RWPE2 (cell line): ENCODE measurements around the gene PPP1R15A.
"Not testable (repeated sequence)": the region's sequence is repeated elsewhere in the genome, so short reads cannot be mapped to it uniquely, and the experiment has no call there.

ENCODE experiments used
- ATAC-seq: fragments of 200-7000 bp; cut with Tn5 transposase; 3 replicates; pipeline ENCODE4 v1.9.1; 2021; ENCODE audit warnings: low read depth
- DNase-seq: peaks from one replicate; pipeline ENCODE4 v3.0.0-alpha.2; 2020; ENCODE audit warnings: low spot score
- H3K27ac ChIP-seq: fragments of 450-650 bp; 2 replicates; pipeline ENCODE4 v1.5.1; 2017; ENCODE audit warnings: mild to moderate bottlenecking; ENCODE audit not compliant: poor library complexity, severe bottlenecking
- H3K27me3 ChIP-seq: fragments of 250-450 bp; sonication (Bioruptor Pico); 2 replicates; pipeline ENCODE4 v1.5.1; 2021; ENCODE audit warnings: mild to moderate bottlenecking, moderate library complexity; ENCODE audit not compliant: insufficient read depth, poor library complexity, severe bottlenecking
- H3K36me3 ChIP-seq: fragments of 250-450 bp; sonication (Bioruptor Pico); 2 replicates; pipeline ENCODE4 v1.5.1; 2020; ENCODE audit warnings: low read depth, mild to moderate bottlenecking, moderate library complexity
- H3K4me1 ChIP-seq: fragments of 250-450 bp; sonication (Bioruptor Pico); 2 replicates; pipeline ENCODE4 v1.5.1; 2021; ENCODE audit warnings: mild to moderate bottlenecking, moderate library complexity; ENCODE audit not compliant: insufficient read depth, poor library complexity, severe bottlenecking
- H3K4me3 ChIP-seq: fragments of 250-450 bp; sonication (Bioruptor Pico); 2 replicates; pipeline ENCODE4 v1.5.1; 2021; ENCODE audit warnings: mild to moderate bottlenecking, moderate library complexity; ENCODE audit not compliant: severe bottlenecking
- H3K9me3 ChIP-seq: fragments of 250-450 bp; sonication (Bioruptor Pico); 2 replicates; pipeline ENCODE4 v1.5.1; 2021; ENCODE audit warnings: mild to moderate bottlenecking, moderate library complexity; ENCODE audit not compliant: severe bottlenecking
- CTCF ChIP-seq: fragments of 450-650 bp; IDR thresholded peaks from one replicate; pipeline ENCODE4 v1.5.1; 2017; ENCODE audit warnings: mild to moderate bottlenecking, moderate library complexity; ENCODE audit not compliant: poor library complexity, severe bottlenecking

Gene PPP1R15A

DNA sequence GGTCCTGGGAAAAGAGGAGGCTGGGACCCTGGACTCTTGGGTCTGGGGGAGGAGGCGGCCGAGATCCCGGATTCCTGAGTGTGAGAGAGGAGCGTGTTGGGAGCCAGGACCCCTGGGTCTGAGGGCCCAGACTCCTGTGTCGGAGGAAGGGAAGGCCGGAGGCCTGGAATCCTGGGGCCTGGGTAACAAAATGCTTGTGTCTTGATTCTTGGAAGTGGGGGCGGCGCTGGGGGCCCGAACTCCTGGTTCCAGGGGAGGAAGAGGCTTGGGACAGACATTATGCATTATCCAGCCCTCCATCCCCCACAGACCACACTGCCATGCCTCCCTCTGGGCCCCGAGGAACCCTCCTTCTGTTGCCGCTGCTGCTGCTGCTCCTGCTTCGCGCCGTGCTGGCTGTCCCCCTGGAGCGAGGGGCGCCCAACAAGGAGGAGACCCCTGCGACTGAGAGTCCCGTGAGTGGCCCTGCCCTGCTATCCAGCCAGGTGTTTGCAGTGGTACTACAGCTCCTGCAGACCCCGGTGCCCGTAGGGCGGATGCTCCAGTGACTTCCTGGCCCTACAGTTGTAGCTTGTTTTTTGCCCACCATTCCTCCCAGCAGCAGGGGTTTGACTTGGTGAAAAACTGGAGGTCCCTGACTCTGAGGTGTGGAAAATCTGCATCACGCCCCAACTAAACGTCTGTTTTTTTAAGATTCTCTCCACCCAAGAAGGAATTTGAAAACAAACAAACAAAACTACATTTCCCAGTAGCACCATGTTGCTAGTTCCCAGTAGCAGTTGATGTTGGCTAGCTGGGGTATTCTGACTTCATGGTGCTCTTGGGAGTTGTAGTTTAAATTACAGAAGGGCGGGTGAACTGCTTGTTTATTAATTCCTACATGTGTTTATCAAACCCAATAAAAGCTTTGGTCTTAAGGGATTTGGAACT lies 28.5 kb downstream of the PPP1R15A start:
- Histone ChIP-seq H3K36me3 (peaks cover 25% of the 10 kb centered on the region), H3K27ac (peak overlapping the region; percentile 61), H3K9me3 (no peaks in the 10 kb centered on the region), H3K27me3 (no peaks in the 10 kb centered on the region), H3K4me1 (no peaks in the 10 kb centered on the region), H3K4me3 (peak overlapping the region; percentile 58)
- no peak for DNase-seq
- no peak for TF ChIP-seq CTCF
- ATAC-seq = no peak; the same call in 2 of the 3 replicates

DNA sequence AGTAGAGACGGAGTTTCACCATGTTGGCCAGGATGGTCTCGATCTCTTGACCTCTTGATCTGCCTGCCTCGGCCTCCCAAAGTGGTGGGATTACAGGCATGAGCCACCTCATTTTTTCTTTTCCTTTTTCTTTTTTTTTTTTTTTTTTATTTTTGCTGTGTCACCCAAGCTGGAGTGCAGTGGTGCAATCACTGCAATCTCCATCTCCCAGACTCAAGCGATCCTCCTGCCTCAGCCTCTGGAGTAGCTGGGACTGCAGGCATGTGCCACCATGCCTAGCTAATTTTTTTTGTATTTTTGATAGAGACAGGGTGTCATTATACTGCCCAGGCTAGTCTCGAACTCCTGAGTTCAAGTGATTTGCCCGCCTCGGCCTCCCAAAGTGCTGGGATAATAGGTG lies 30.1 kb downstream of the PPP1R15A start:
- H3K27ac ChIP-seq, H3K4me1 ChIP-seq, H3K27me3 ChIP-seq, ATAC-seq, DNase-seq, H3K9me3 ChIP-seq, H3K4me3 ChIP-seq: not testable (repeated sequence)
- peaks cover 37% of the 10 kb centered on the region for H3K36me3 ChIP-seq

GRCh38 chr19:48903788-48904187 lies 31.6 kb downstream of the PPP1R15A start:
- H3K27ac ChIP-seq = not testable (repeated sequence)
- H3K36me3 ChIP-seq = peaks cover 52% of the 10 kb centered on the region

DNA sequence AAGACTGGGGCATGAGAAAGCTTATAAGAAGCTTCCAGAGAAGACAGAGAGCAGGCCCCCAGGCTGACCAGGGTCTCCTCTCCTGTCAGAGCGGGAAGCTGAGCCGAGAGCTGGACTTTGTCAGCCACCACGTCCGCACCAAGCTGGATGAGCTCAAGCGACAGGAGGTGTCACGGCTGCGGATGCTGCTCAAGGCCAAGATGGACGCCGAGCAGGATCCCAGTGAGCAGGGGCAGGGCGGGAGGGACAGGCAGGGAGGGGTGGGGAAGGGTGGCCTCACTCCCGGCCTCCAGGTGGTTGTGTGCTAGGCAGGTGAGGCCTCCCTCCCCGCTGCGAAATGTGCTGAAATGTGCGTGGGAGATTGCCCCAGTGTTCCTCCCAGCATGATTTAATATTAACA lies 33.4 kb downstream of the PPP1R15A start:
- Histone ChIP-seq H3K36me3 (peaks cover 71% of the 10 kb centered on the region), H3K4me3 (no peak overlapping the region), H3K9me3 (no peaks in the 10 kb centered on the region), H3K4me1 (no peaks in the 10 kb centered on the region), H3K27me3 (no peaks in the 10 kb centered on the region), H3K27ac (no peak overlapping the region)
- DNase-seq (no peak), ATAC-seq (no peak)
- TF ChIP-seq CTCF = no peak

More at GRCh38 chr19:48903788-48904187, 31.6 kb downstream of the PPP1R15A start:
- ATAC-seq, H3K9me3 ChIP-seq, H3K4me3 ChIP-seq, H3K27me3 ChIP-seq, DNase-seq, H3K4me1 ChIP-seq: not testable (repeated sequence)

- no peak for DNase-seq
- no peak for TF ChIP-seq CTCF
- no peaks in the 10 kb centered on the region for H3K27me3 ChIP-seq
Measured at GRCh38 chr19:48906324-48906723, 34.1 kb downstream of the PPP1R15A start.

DNA sequence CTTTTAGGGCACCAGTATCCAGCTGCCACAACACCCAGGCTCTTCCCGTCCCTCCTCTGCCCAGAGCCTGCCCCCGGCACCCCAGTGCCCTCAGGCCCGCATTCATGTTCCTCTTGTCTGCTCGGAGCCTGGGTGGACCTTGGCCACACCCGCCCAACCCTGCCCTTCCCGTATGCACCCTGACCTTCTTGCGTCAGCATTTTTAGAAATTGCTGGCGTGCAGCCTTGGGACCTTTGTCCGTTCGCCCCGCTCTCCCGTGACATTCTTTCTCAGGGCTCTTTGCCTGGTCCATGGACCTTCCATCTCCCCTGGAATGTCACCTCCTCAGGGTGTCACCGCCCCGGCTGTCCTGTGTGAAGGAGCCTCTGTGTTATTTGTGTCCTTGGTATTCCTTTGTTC lies 35.5 kb downstream of the PPP1R15A start:
- Histone ChIP-seq H3K36me3 (peaks cover 73% of the 10 kb centered on the region), H3K9me3 (no peaks in the 10 kb centered on the region), H3K27ac (no peak overlapping the region), H3K27me3 (no peaks in the 10 kb centered on the region), H3K4me1 (no peaks in the 10 kb centered on the region), H3K4me3 (no peak overlapping the region)
- ATAC-seq (no peak), DNase-seq (no peak)
- TF ChIP-seq CTCF = no peak

More at GRCh38 chr19:48906324-48906723, 34.1 kb downstream of the PPP1R15A start:
- Histone ChIP-seq H3K9me3 (no peaks in the 10 kb centered on the region), H3K36me3 (peaks cover 69% of the 10 kb centered on the region), H3K4me1 (no peaks in the 10 kb centered on the region), H3K27ac (no peak overlapping the region), H3K4me3 (no peak overlapping the region)
- ATAC-seq = no peak

DNA sequence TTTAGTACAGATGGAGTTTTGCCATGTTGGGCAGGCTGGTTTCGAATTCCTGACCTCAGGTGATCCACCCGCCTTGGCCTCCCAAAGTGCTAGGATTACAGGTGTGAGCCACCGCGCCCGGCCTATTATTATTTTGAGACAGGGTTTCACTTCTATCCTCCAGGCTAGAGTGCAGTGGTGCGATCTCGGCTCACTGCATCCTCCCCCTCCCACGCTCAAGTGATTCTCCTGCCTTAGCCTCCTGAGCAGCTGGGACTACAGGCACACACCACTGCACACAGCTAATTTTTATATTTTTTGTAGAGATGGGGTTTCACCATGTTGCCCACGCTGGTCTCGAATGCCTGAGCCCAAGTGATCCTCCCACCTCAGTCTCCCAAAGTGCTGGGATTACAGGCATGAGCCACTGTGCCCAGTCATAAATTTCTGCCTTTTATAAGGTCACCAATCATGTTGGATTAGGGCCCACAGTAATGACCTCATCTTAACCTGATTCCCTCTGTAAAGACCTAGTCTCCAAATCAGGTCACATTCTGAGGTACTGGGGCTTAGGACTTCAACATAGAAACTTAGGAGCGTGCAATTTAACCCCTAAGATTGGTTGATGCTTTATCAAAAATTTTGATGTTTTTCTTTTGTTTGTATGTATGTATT lies 37.3 kb downstream of the PPP1R15A start:
- H3K4me1 ChIP-seq, ATAC-seq, DNase-seq, H3K27me3 ChIP-seq, H3K4me3 ChIP-seq, H3K27ac ChIP-seq, H3K9me3 ChIP-seq: not testable (repeated sequence)
- peaks cover 87% of the 10 kb centered on the region for H3K36me3 ChIP-seq
